Panc1 (cell line): ENCODE data around the gene MAP2K4.

ENCODE experiments used
- CTCF ChIP-seq: fragments of 450-650 bp; IDR thresholded peaks from 2 replicates; pipeline ENCODE4 v1.5.1; 2017; ENCODE audit warnings: mild to moderate bottlenecking
- POLR2AphosphoS5 ChIP-seq: IDR thresholded peaks from 2 replicates; pipeline ENCODE4 v1.6.1; 2012; ENCODE audit warnings: mild to moderate bottlenecking, low read depth, low read length, moderate library complexity
- SIN3A ChIP-seq: IDR thresholded peaks from 2 replicates; pipeline ENCODE4 v1.6.1; 2012; ENCODE audit warnings: low read depth, mild to moderate bottlenecking, low read length, moderate library complexity, borderline replicate concordance; ENCODE audit not compliant: insufficient read depth
- TCF7L2 ChIP-seq: IDR thresholded peaks from 2 replicates; pipeline ENCODE4 v1.6.1; 2011; ENCODE audit warnings: mild to moderate bottlenecking, low read depth, low read length, inconsistent platforms

DNA sequence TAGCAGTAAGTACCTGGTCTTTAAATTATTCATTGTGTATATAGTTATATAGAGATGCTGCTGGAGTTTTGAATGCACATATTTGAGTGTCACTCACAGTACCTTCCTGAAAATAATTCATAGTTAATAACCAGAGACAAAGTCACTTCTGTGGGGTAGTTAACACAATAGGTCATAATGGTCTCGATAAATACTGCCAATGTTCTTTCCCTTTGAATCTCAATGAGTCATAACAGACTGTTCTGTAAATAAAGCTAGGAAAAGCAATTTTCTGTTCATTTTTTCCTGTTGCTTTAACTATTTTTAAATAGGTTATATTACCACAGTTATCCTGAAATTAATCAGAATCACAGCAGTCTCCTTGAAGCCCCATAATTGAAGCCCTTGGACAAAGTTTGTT, 87.2 kb downstream of the MAP2K4 start:
- TF ChIP-seq CTCF (no peak), POLR2AphosphoS5 (no peak), TCF7L2 (no peak), SIN3A (no peak)
